HG03025 (cell line): ENCODE results near the gene OR2AT4.
"Not testable (repeated sequence)": the region's sequence is repeated elsewhere in the genome, so short reads cannot be mapped to it uniquely, and the experiment has no call there.

ENCODE experiments used
- ATAC-seq: cut with Tn5 transposase; IDR thresholded peaks from one replicate; pipeline ENCODE4 v1.9.1; 2021; ENCODE audit warnings: mild to moderate bottlenecking, moderate library complexity; ENCODE audit not compliant: unreplicated experiment, low FRiP score

OR2AT4 gene

DNA sequence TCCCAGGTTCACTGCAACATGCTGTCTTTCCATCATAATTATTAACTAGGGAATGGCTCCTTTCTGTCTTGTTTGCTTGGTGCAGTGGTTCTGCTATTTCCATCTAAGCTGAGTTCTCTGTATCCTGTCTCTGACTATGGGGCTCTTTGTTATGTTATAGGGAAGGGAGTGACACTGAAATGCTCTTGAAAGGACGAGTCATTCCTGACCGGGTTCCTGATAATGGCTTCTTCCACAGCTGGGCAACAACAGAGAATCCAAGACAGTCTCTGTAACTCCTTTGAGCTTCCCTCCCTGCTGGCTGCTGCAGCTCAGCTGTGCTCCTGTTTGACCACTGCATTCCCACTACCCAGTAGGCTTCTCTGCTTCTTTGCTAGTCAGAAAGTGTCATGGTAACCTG, 24.1 kb downstream of the OR2AT4 start:
- ATAC-seq: no peak

DNA sequence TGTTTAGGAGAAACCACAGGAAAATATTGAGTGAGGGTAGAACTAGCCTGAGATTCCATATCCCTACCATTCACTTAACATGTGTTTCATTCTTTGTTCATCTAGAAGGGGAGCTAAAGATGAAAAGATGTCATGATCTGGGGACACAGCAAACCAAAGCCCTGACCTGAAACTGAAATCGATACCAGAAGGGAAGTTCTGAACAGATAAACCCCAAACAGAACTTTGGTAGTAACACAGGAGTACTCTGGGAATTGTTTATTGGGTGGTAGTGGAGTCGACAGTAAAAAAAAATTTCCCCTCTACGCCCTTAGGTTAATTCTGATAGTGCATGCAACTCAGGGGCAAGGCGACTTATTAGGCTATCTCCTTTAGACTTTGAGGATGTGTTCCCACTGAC, 27.2 kb downstream of the OR2AT4 start:
- no peak for ATAC-seq

DNA sequence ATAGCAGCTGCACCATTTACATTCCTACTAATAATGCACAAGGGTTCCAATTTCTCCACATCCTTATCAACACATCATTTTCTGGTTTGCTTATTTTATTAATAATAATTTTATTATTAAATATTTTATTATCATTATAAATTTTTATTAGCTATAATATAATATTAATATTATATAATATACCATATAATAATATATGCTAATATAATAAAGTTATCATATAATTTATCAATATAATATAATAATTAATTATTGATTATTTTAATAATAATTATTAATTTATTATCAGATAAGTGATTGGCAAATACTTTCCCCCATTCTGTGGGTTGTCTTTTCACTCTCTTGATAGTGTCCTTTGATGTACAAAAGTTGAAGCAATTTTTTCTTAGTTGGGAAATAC, 27.7 kb downstream of the OR2AT4 start:
- ATAC-seq: no peak

DNA sequence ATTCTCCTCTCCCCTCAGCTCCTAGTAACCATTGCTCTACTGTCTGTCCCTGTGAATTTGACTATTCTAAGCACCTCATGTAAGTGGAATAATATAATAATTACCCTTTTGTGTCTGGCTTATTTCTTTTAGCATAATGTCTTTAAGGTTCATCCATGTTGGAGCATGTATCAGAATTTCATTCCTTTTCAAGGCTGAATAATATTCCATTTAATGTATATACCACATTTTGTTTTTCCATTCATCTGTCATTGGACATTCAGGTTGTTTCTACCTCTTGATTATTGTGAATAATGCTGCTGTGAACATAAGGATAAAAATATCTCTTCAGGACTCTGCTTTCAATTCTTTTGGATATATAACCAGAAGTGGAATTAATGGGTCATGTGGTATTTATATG, 28.1 kb downstream of the OR2AT4 start:
- no peak for ATAC-seq

DNA sequence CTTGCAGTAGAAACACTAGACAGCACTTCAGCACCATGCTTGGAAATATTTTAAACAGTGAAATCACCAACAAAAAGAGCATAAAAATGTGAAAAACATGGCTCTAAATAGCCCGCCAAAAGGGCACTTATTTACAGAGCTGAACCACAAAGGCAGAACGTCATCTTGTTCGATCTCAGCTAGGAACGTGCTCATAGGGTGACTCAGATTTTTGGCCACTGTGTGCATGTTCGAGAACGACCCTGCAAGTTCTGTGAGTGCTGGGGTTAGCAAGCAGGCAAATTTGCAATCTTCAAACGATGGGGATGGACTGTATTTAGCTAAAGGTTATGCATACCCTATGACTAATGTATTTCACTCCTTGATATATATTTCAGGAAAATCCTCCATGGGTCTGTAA, 30.6 kb downstream of the OR2AT4 start:
- no peak for ATAC-seq

DNA sequence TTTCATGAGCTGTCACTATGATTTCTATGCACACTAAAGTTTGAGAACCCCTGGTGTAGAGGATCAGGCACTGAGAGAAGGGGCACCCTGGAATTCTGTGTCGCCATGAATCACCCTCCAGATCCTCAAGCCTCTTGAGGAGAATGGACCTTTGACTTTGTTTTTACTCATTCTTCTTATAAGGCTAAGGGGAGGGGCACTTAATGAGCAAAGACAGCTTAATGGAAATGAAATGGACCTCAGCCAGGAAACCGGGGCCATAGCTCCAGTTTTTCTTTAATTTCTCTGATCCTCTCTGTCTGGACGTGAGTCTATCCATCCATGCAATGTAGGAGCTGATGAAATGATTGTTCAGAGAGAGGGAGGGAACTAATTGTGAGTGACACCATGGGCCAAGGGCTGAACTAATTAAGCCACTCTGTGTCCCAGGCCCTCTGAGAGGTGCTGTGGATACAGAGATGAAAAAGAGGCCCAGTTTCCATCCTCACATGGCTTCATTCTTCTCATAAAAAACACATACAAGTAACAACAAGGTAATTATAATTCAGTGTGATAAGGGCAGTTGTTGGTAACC, 32.8 kb downstream of the OR2AT4 start:
- ATAC-seq: no peak

DNA sequence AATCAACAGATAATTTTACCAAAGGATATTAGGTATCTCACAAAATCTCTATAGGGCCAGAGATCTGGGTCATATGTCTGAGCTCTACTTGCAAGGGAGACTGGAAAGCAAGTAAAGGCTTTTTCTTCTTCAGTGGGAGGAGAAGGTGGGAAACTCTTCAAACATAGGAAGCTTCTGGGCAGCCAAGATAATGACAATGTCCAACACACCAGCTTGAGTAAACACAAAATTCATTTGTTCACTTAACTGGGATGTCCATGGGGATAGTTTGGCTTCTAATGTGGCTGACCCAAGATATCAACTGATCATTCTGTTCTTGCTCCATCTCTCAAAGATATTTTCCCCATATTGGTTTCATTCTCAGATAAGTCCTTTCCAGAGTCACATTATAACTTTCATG, 37.4 kb downstream of the OR2AT4 start:
- no peak for ATAC-seq

DNA sequence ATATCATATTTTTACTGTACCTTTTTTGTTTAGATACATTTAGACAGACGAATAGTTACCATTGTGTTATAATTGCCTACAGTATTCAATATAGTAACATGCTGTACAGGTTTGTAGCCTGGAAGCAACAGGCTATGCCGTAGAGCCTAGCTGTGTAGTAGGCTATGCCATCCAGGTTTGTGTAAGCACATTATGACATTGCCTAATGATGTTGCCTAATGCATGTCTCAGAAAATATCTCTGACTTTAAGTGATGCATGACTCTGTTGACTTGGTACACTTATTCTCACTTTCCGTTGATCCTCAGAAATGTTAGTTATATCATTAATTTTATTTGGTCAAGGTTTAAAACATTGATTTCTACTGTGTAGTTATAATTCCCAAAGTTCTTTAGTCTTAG, 39.9 kb downstream of the OR2AT4 start:
- ATAC-seq: no peak

DNA sequence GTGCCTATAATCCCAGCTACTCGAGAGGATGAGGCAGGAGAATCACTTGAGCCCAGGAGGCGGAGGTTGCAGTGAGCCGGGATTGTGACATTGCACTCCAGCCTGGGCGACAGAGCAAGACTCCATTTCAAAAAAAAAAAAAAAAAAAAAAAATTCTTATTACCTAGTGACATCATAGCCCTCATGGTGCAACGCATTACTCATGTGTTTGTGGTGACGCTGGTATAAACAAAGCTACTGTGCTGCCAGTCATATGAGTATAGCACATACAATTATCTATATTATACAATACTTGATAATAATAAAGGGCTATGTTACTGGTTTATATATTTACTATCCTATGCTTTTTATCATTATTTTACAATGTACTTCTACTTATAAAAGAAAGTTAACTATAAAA, 41.2 kb downstream of the OR2AT4 start:
- no peak for ATAC-seq

DNA sequence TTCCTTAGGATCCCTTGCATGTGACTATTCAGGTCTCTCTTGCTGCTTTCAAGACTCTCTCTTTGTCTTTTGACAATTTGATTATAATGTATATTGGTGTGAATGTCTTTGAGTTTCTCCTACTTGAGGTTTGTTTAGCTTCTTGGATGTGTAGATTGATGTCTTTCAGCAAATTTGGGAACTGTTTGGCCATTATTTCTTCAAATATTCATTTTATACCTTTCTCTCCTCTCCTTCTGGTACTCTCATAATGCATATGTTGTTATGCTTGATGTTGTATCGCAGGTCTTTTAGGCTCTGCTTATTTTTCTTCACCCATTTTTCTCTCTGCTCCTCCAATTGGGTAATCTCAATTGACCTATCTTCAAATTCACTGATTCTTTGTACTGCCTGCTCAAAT, 44.2 kb downstream of the OR2AT4 start:
- no peak for ATAC-seq

DNA sequence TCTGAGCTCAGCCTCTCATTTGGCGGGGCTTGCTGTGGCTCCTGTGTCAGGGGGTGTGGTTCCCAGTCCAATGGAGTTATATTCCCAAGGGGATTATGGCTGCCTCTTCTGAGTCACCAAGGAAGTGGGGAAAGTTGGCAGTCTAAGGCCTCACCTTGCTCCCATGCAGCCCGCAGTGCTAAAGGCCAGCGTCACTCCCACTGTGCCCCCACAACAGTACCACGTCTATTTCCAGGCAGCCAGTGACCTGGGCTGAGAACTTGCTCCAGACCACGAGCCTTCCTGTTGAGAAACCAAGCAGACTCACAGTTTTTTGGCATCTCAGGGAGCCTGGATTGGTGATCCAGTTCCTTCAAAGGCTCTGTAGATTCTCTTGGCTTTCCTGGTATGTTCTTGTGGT, 45.6 kb downstream of the OR2AT4 start:
- ATAC-seq: no peak

DNA sequence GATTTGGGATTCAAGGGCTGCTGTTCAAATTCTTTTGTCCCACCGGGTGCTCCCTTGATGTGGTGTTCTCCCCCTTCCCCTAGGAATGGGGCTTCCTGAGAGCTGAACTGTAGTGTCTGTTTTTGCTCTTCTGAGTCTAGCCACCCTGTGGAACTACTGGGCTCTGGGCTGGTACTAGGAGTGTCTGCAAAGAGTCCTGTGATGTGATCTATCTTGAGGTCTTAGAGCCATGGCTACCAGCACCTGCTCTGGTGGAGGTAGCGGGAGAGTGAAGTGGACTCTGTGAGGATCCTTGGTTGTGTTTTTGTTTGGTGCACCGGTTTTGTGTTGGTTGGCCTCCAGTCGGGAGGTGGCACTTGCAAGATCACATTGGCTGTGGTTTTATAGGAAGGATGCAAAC, 46.2 kb downstream of the OR2AT4 start:
- ATAC-seq: no peak

DNA sequence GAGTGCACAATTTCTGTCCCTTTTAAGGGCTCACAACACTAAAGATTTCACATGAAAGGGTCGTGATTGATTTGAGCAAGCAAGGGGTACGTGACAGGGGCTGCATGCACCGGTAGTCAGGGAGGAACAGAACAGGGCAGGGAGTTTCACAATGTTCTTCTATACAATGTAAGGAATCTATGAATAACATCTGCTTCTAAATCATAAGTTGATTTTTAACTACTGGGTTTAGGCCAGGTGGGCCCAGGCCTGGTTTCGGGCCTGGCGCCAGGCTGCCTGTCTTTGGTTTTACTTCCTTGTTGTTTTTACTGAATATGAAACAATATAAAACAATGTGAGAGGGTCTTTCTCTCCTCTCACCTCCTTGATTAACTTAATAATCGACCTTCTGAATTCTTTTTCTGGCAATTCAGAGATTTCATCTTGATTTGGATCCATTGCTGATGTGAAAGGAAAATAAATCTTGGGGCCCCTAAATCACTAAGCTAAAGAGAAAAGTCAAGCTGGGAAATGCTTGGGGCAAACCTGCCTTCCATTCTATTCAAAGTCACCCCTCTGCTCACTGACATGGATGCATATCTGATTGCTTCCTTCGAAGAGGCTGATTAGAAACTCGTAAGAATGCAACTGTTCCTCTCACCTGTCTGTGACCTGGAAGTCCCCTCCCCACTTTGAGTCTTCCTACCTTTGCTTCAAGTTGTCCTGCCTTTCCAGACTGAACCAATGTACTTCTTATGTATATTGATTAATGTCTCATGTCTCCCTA, 47.0 kb downstream of the OR2AT4 start:
- not testable (repeated sequence) for ATAC-seq

DNA sequence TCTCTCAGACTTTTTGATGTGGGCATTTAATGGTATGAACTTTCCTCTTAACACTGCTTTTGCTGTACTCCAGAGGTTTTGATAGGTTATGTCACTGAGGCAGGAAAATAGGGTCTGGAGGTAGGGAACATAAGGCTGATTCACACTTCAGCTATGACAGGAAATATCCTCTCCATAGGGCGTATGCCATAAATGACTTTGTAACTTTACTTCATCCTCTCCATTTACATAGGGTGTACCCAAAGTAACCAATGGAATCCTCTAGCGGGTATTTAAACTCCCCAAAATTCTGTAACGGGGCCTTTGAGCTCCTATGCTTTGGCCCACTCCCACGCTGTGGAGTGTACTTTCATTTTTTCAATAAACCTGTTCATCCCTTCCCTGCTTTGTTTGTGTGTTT, 49.5 kb downstream of the OR2AT4 start:
- no peak for ATAC-seq

DNA sequence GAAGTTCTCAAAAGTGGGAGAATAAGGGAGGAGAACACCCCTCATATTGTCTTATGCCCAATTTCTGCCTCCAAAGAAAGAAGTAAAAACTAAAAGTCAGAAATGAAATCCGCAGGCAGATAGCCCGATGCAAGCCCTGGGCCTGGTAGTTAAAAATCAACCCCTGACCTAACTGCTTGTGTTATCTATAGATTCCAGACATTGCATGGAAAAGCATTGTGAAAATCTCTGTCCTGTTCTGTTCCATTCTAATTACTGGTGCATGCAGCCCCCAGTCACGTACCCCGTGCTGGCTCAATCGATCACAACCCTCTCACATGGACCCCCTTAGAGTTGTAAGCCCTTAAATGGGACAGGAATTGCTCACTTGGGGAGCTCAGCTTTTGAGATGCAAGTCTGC, 50.0 kb downstream of the OR2AT4 start:
- ATAC-seq: not testable (repeated sequence)

DNA sequence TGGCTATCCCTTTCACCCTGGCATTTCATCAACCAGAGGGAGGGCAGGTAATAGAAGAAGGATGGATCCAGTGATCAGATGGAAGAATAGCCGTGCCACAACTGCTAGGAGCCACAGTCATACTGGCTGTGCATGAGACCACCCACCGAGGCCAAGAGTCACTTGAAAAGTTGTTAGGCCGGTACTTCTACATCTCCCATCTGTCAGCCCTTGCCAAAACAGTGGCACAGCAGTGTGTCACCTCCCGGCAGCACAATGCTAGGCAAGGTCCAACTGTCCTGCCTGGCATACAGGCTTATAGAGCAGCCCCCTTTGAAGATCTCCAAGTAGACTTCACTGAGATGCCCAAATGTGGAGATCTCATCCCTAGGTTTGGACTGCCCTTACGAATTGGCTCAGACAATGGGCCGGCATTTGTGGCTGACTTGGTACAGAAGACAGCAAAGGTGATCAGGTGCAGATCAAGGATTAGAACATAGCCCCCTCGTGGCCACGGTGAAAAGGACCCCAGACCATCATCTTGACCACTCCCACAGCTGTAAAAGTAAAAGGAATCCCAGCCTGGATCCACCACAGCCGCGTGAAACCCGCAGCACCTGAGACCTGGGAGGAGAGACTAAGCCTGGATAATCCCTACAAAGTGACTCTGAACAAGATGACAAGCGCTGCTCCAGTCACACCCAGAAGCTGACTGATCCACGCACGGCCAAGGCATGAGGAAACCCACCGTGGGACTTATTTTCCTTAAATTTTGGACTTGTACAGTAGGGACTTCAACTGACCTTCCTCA, 52.1 kb downstream of the OR2AT4 start:
- not testable (repeated sequence) for ATAC-seq

DNA sequence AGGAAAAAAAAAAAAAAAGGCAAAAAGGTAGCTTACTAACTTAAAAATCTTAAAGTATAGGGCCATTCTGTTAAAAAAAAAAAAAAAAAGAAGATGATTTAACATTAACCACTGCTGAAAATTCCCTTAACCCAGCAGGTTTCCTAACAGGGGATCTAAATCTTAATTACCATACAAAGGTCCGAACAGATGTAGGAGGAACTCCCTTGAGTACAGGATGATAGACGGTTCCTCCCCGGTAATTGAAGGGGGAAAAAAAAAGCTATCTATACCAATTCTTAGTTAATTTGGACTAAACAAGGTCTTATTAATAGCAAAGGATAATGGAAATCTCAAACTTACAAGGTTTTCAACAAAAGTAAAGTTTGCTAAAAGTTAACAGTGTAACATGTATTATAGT, 54.9 kb downstream of the OR2AT4 start:
- ATAC-seq: not testable (repeated sequence)

DNA sequence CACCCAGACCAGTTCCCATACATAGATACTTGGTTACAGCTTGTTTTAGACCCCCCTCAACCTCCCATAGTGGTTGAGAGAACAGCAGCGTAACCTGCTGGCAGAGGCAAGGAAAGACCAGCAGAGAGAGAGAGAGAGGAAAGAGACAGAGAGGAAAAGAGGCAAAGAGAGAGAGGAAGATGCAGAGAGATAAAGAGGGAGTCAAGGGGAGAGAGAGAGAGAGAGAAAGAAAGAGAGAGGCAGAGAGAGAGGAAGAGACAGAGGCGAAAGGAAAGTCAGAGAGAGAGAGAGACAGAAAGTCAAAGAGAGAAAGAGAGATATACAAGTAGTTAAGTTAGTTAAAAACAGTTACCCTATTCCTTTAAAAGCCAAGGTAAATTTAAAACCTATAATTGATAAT, 55.4 kb downstream of the OR2AT4 start:
- ATAC-seq: no peak

DNA sequence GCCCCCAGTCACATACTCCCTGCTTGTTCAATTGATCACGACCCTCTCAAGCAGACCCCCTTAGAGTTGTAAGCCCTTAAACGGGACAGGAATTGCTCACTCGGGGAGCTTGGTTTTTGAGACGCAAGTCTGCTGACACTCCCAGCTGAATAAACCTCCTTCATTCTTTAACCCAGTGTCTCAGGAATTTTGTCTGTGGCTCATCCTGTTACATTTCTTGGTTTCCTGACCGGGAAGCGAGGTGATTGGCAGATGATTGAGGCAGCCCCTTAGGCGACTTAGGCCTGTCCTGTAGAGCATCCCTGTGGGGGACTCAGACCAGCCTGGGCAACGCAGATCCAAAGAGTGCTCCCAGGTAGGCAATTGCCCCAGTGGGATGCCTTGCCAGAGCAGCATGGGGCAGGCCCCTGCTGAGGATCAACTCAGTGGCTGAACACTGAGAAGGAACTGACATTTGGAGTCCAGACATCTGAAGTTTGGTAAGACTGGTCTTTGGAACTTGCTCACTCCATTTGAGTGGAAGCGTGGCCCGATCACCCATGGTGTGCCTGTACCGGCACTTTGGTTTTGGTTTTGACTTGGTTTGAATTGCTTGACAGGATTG, 56.4 kb downstream of the OR2AT4 start:
- no peak for ATAC-seq

DNA sequence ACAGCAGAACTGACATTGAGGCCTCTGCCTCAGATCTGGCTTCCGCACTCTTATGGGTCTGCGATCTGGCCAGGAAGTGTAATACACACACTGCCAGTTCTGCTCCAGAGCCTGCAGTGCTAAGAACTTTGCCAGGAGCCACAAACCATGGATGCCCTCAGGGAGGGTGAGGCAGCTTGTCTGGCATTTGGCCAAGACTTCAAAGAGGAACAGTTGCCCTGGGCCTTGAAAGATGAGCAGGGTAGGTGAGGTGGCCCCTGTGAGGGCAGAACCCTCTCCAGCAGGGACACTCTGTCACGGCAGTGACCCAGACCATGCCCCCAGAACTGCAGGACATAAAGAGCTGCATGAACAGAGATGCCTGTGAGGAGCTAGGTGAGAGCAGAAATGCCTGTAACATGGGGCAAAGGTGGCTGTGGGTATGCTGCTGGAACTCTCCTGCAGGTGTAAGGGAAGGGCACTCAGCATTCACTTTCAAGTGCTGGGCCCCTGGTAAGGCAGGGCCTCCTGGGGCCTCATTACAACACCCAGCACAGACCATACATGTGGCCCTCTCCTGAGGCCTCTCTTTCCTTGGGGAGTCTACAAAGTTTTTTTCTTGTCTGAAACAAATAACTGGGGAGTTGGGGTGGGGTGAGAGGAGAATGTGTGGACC, 60.6 kb downstream of the OR2AT4 start:
- no peak for ATAC-seq

DNA sequence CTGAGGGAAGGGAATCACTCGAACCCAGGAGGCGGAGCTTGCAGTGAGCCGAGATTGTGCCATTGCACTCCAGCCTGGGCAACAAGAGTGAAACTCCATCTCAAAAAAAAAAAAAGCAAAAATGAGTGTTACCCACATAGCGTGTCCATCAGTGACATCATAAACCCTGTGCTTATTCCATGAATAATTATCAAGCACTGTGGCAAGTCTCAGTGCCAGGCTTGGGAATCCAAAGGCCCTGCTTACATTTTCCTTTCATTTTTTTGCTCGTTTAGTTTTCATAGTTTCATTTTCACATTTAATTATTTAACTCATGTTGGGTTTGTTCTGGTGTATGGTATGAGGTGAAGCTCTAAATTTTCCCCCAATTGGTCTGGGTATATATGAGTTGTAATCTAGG, 61.4 kb downstream of the OR2AT4 start:
- ATAC-seq: no peak
